Gastrocnemius medialis (tissue), 4 donors: ENCODE data around the gene ADM5. TPM values are rescaled to one million over a fixed set of nuclear protein-coding genes. Genes with fewer than 3 reads are reported as not detected.

ENCODE experiments used
- ATAC-seq, 2 donors: fragments of 150-250 bp; one replicate each; pipeline ENCODE4 v1.9.1; 2016
- DNase-seq, 2 donors: peaks; one replicate each; pipeline ENCODE4 v3.0.0-alpha.2; 2019
- H3K27ac ChIP-seq, 4 donors: fragments of 200-600 bp; sonication (generic); 1 replicate in 1 of 4; 2 replicates in 3 of 4; pipeline ENCODE4 v1.5.1; 2016 to 2018; ENCODE audit warnings: mild to moderate bottlenecking in 2 of 4, moderate library complexity in 1 of 4
- H3K27me3 ChIP-seq, 3 donors: fragments of 200-600 bp; sonication (generic) in 2 of 3; 1 replicate in 1 of 3; 2 replicates in 2 of 3; pipeline versions ENCODE4 v1.5.1 to v1.6.0; 2016 to 2019; ENCODE audit warnings: mild to moderate bottlenecking in 1 of 3, moderate library complexity in 1 of 3
- H3K36me3 ChIP-seq, 2 donors: fragments of 200-600 bp; sonication (generic) in 1 of 2; one replicate each; pipeline ENCODE4 v1.5.1; 2017 to 2018
- H3K4me1 ChIP-seq, 2 donors: fragments of 200-600 bp; sonication (generic) in 1 of 2; one replicate each; pipeline ENCODE4 v1.5.1; 2016 to 2017; ENCODE audit warnings: mild to moderate bottlenecking in 2 of 2
- H3K4me3 ChIP-seq, 4 donors: fragments of 200-600 bp; sonication (generic) in 3 of 4; 1 replicate in 1 of 4; 2 replicates in 3 of 4; pipeline ENCODE4 v1.5.1; 2016 to 2019; ENCODE audit warnings: mild to moderate bottlenecking in 2 of 4
- H3K9me3 ChIP-seq, 3 donors: fragments of 200-600 bp; sonication (generic) in 2 of 3; 1 replicate in 1 of 3; 2 replicates in 2 of 3; pipeline ENCODE4 v1.5.1; 2016 to 2019
- CTCF ChIP-seq, 5 experiments: fragments of 450-650 bp in 3 of 5; fragments of 200-600 bp in 2 of 5; sonication (generic) in 2 of 5; IDR thresholded peaks in 4 of 5; conservative IDR thresholded peaks in 1 of 5; 1 replicate in 4 of 5; 2 replicates in 1 of 5; pipeline ENCODE4 v1.5.1; 2016 to 2019; ENCODE audit warnings: antibody characterized with exemption in 5 of 5, mild to moderate bottlenecking in 3 of 5, moderate library complexity in 3 of 5
- POLR2A ChIP-seq, 2 donors: fragments of 450-650 bp; IDR thresholded peaks; one replicate each; pipeline ENCODE4 v1.6.1; 2017; ENCODE audit warnings: antibody characterized with exemption in 2 of 2, mild to moderate bottlenecking in 2 of 2, moderate library complexity in 2 of 2
- in situ Hi-C, 4 donors: fragments of 200-750 bp; cut with MboI; loops; one replicate each; pipeline versions ENCODE4 v1.15.0 to v1.8.0; 2017; ENCODE audit warnings: low sequenced_read_pairs in 4 of 4
- intact Hi-C: fragments of 100-400 bp; cut with DNase I; formaldehyde crosslinking; loops from one replicate; pipeline ENCODE4 v1.15.1; 2023; ENCODE audit warnings: low total_unique reads
- total RNA-seq, 4 donors: library from RNA; depleted of rRNA; stranded (reverse); fragments of >200 nt; gene quantifications; one replicate each; pipeline versions ENCODE4 v1.1.0 to v1.2.3, GENCODE V29; 2016

The ADM5 gene
- total RNA-seq, 4 donors from 2014 or later, result 1.0 to 2.1 (median 1.4) TPM; not detected in 1

GRCh38 chr19:49646586-49646985, 42.8 kb upstream of the ADM5 start:
- H3K4me1 ChIP-seq, result peaks cover 20 to 23% of the 10 kb centered on the region in 2 donors
- DNase-seq (no peak), ATAC-seq (no peak)
- H3K4me3 ChIP-seq, result no peak overlapping the region
- TF ChIP-seq POLR2A (IDR thresholded peaks at IDR 0.05) (no peak), CTCF (IDR thresholded peaks at IDR 0.05 in 4 of 5, conservative IDR thresholded peaks at IDR 0.05 in 1 of 5) (no peak)
- in situ Hi-C loops, result no loop called here
- no peaks in the 10 kb centered on the region for H3K9me3 ChIP-seq
- intact Hi-C loops, result no loop called here
- no peak overlapping the region for H3K27ac ChIP-seq
- H3K27me3 ChIP-seq, result no peaks in the 10 kb centered on the region
- H3K36me3 ChIP-seq, result peaks cover 0 to 52% of the 10 kb centered on the region in 2 donors

GRCh38 chr19:49651029-49651819, 38.2 kb upstream of the ADM5 start:
- H3K4me3 ChIP-seq, result no peak overlapping the region
- DNase-seq (no peak), ATAC-seq (no peak)
- H3K27me3 ChIP-seq, result no peaks in the 10 kb centered on the region
- H3K36me3 ChIP-seq, result peaks cover 0 to 84% of the 10 kb centered on the region in 2 donors
- in situ Hi-C loops, result no loop called here
- no peak for TF ChIP-seq POLR2A (IDR thresholded peaks at IDR 0.05)
- TF ChIP-seq CTCF (IDR thresholded peaks at IDR 0.05 in 4 of 5, conservative IDR thresholded peaks at IDR 0.05 in 1 of 5), result no peak
- H3K9me3 ChIP-seq, result no peaks in the 10 kb centered on the region
- intact Hi-C loops, result no loop called here
- no peak overlapping the region for H3K27ac ChIP-seq
- H3K4me1 ChIP-seq, result no peaks in the 10 kb centered on the region

- Histone ChIP-seq H3K4me3 (no peak overlapping the region), H3K36me3 (peaks cover 0 to 84% of the 10 kb centered on the region in 2 donors), H3K27me3 (no peaks in the 10 kb centered on the region), H3K4me1 (no peaks in the 10 kb centered on the region), H3K9me3 (no peaks in the 10 kb centered on the region), H3K27ac (no peak overlapping the region)
- intact Hi-C loops (no loop called here), in situ Hi-C loops (no loop called here)
- no peak for DNase-seq
- TF ChIP-seq POLR2A (IDR thresholded peaks at IDR 0.05), result no peak
- no peak for TF ChIP-seq CTCF (IDR thresholded peaks at IDR 0.05 in 4 of 5, conservative IDR thresholded peaks at IDR 0.05 in 1 of 5)
- no peak for ATAC-seq
These were observed 37.4 kb upstream of the ADM5 start for GRCh38 chr19:49651820-49652550.

GRCh38 chr19:49652551-49653465, 36.6 kb upstream of the ADM5 start:
- in situ Hi-C loops (no loop called here), intact Hi-C loops (no loop called here)
- no peaks in the 10 kb centered on the region for H3K4me1 ChIP-seq
- no peak overlapping the region for H3K4me3 ChIP-seq
- H3K9me3 ChIP-seq, result no peaks in the 10 kb centered on the region
- H3K36me3 ChIP-seq, result peaks cover 0 to 84% of the 10 kb centered on the region in 2 donors
- ATAC-seq (no peak), DNase-seq (no peak)
- no peaks in the 10 kb centered on the region for H3K27me3 ChIP-seq
- no peak for TF ChIP-seq CTCF (IDR thresholded peaks at IDR 0.05 in 4 of 5, conservative IDR thresholded peaks at IDR 0.05 in 1 of 5)
- no peak for TF ChIP-seq POLR2A (IDR thresholded peaks at IDR 0.05)
- no peak overlapping the region for H3K27ac ChIP-seq
